Tibial nerve (tissue), 3 donors: ENCODE results near the gene MFSD6L.

Experiments used
- CTCF ChIP-seq, 5 experiments: fragments of 200-600 bp in 3 of 5; fragments of 450-650 bp in 2 of 5; sonication (generic) in 3 of 5; IDR thresholded peaks; one replicate each; pipeline ENCODE4 v1.5.1; 2016 to 2019; ENCODE audit warnings: antibody characterized with exemption in 5 of 5, mild to moderate bottlenecking in 3 of 5, moderate library complexity in 2 of 5
- POLR2A ChIP-seq, 2 donors: fragments of 450-650 bp; IDR thresholded peaks; one replicate each; pipeline ENCODE4 v1.6.1; 2017; ENCODE audit warnings: antibody characterized with exemption in 2 of 2, mild to moderate bottlenecking in 2 of 2, moderate library complexity in 2 of 2

- no peak for TF ChIP-seq CTCF (IDR thresholded peaks at IDR 0.05)
- TF ChIP-seq POLR2A (IDR thresholded peaks at IDR 0.05): no peak
These were observed 32.4 kb downstream of the MFSD6L start for GRCh38 chr17:8766731-8767130.
